K562 (cell line): ENCODE measurements around the gene ARL8A. TPM values are rescaled to one million over a fixed set of nuclear protein-coding genes. Genes with fewer than 3 reads are reported as not detected.

Source experiments
- AFF1 ChIP-seq, 2 experiments: fragments of 450-650 bp; IDR thresholded peaks; 2 replicates each; pipeline ENCODE4 v1.6.1; 2018; ENCODE audit warnings: mild to moderate bottlenecking in 2 of 2, low read depth in 1 of 2; ENCODE audit not compliant: partially characterized antibody in 2 of 2
- LCOR ChIP-seq: sonication (generic); formaldehyde crosslinking; IDR thresholded peaks from 2 replicates; pipeline ENCODE4 v1.8.0; 2022; ENCODE audit warnings: mild to moderate bottlenecking, missing genetic modification reagents
- MBD2 ChIP-seq: sonication (generic); IDR thresholded peaks from 2 replicates; pipeline ENCODE4 v1.6.1; 2016; ENCODE audit warnings: low read depth, borderline replicate concordance
- MCM2 ChIP-seq: fragments of 450-650 bp; IDR thresholded peaks from 2 replicates; pipeline ENCODE4 v1.6.1; 2017; ENCODE audit warnings: low read depth, mild to moderate bottlenecking
- MITF ChIP-seq: IDR thresholded peaks from 2 replicates; pipeline ENCODE4 v1.6.1; 2014; ENCODE audit warnings: antibody characterized with exemption
- MTA2 ChIP-seq: fragments of 450-650 bp; IDR thresholded peaks from 2 replicates; pipeline ENCODE4 v1.6.1; 2016; ENCODE audit warnings: low read depth
- NELFE ChIP-seq: IDR thresholded peaks from 2 replicates; pipeline ENCODE4 v1.6.1; 2011; ENCODE audit warnings: mild to moderate bottlenecking; ENCODE audit not compliant: insufficient read depth, insufficient read length
- NFE2L1 ChIP-seq: fragments of 450-650 bp; IDR thresholded peaks from 2 replicates; pipeline ENCODE4 v1.6.1; 2016; ENCODE audit warnings: missing genetic modification characterization, low read depth, mild to moderate bottlenecking, missing compliant biosample characterization, moderate library complexity, borderline replicate concordance
- POLR3G ChIP-seq: IDR thresholded peaks from 2 replicates; pipeline ENCODE4 v1.6.1; 2011; ENCODE audit not compliant: insufficient read length, insufficient replicate concordance; ENCODE audit errors: extremely low read depth
- PREB ChIP-seq: sonication (generic); formaldehyde crosslinking; IDR thresholded peaks from 2 replicates; pipeline ENCODE4 v1.8.1; 2023; ENCODE audit warnings: mild to moderate bottlenecking, missing genetic modification reagents
- RBM25 ChIP-seq: fragments of 200-400 bp; formaldehyde crosslinking; IDR thresholded peaks from 2 replicates; pipeline ENCODE4 v1.6.1; 2018; ENCODE audit warnings: low read length, low read depth, moderate library complexity; ENCODE audit not compliant: severe bottlenecking
- SIN3B ChIP-seq: fragments of 450-650 bp; IDR thresholded peaks from 2 replicates; pipeline ENCODE4 v1.6.1; 2017; ENCODE audit warnings: low read depth, mild to moderate bottlenecking, moderate library complexity
- STAG1 ChIP-seq: sonication (generic); formaldehyde crosslinking; IDR thresholded peaks from 2 replicates; pipeline ENCODE4 v1.5.0; 2020; ENCODE audit warnings: missing genetic modification reagents, borderline replicate concordance
- TBP ChIP-seq: optimal IDR thresholded peaks from 2 replicates; pipeline ENCODE3; 2011; ENCODE audit warnings: low read depth, low read length, improper control_type of control experiment
- TCF3 ChIP-seq: sonication (generic); formaldehyde crosslinking; IDR thresholded peaks from 2 replicates; pipeline ENCODE4 v1.4.0; 2020; ENCODE audit warnings: mild to moderate bottlenecking, missing genetic modification reagents
- TEAD1 ChIP-seq, 2 experiments: fragments of 450-650 bp in 1 of 2; sonication (generic) in 1 of 2; formaldehyde crosslinking; IDR thresholded peaks; 2 replicates each; pipeline versions ENCODE4 v1.4.0 to v1.8.0; 2020 to 2022; ENCODE audit warnings: mild to moderate bottlenecking in 2 of 2, missing genetic modification reagents in 1 of 2
- ZKSCAN8 ChIP-seq: fragments of 200-800 bp; sonication (Bioruptor generic); IDR thresholded peaks from 2 replicates; pipeline ENCODE4 v1.6.1; 2016; ENCODE audit warnings: missing genetic modification characterization, missing compliant biosample characterization
- ZNF282 ChIP-seq: sonication (generic); formaldehyde crosslinking; IDR thresholded peaks from 2 replicates; pipeline ENCODE4 v1.8.1; 2023; ENCODE audit warnings: missing genetic modification reagents
- ZNF57 ChIP-seq: fragments of 450-650 bp; formaldehyde crosslinking; IDR thresholded peaks from 2 replicates; pipeline ENCODE4 v1.4.0; 2020; ENCODE audit warnings: mild to moderate bottlenecking, moderate library complexity
- ZNF584 ChIP-seq: fragments of 200-800 bp; sonication (Bioruptor generic); IDR thresholded peaks from 2 replicates; pipeline ENCODE4 v1.6.1; 2016; ENCODE audit warnings: low read depth, mild to moderate bottlenecking, missing genetic modification characterization, missing compliant biosample characterization
- ZNF778 ChIP-seq: fragments of 450-650 bp; formaldehyde crosslinking; IDR thresholded peaks from 2 replicates; pipeline ENCODE4 v1.4.0; 2020; ENCODE audit warnings: mild to moderate bottlenecking, moderate library complexity
- ZZZ3 ChIP-seq: fragments of 450-650 bp; IDR thresholded peaks from 2 replicates; pipeline ENCODE4 v1.6.1; 2016; ENCODE audit warnings: antibody characterized with exemption, mild to moderate bottlenecking, moderate library complexity
- polyA plus RNA-seq, 8 experiments: library from polyadenylated mRNA; depleted of rRNA in 4 of 8; stranded (reverse) in 5 of 8; unstranded in 3 of 8; fragments of >200 nt; fragmentation: Nextera tagmentation in 2 of 8; fragmentation: Illumina TruSeq in 1 of 8; extraction: Ambion mirVana in 2 of 8; extraction: Trizol in 1 of 8; gene quantifications; 2 replicates each; pipeline versions ENCODE4 v1.2.1 to v1.2.3, GENCODE V29; 2011 to 2014; ENCODE audit warnings: inconsistent platforms in 1 of 8, missing spikeins in 1 of 8
- total RNA-seq, 7 experiments: library from RNA; depleted of rRNA in 6 of 7; stranded (reverse); fragments of >200 nt in 6 of 7; fragmentation: Illumina TruSeq in 2 of 7; extraction: Trizol in 2 of 7; gene quantifications; 2 replicates each; pipeline versions ENCODE4 v1.2.1 to v1.2.3, GENCODE V29; 2011 to 2021; ENCODE audit warnings: low replicate concordance in 1 of 7

The ARL8A gene
- total and polyA plus RNA-seq, 9 of the 15 experiments (the other 6 are each of a cell fraction or from before 2014, with no cell fraction given): 0.17 to 27.3 (median 15.6) TPM

DNA sequence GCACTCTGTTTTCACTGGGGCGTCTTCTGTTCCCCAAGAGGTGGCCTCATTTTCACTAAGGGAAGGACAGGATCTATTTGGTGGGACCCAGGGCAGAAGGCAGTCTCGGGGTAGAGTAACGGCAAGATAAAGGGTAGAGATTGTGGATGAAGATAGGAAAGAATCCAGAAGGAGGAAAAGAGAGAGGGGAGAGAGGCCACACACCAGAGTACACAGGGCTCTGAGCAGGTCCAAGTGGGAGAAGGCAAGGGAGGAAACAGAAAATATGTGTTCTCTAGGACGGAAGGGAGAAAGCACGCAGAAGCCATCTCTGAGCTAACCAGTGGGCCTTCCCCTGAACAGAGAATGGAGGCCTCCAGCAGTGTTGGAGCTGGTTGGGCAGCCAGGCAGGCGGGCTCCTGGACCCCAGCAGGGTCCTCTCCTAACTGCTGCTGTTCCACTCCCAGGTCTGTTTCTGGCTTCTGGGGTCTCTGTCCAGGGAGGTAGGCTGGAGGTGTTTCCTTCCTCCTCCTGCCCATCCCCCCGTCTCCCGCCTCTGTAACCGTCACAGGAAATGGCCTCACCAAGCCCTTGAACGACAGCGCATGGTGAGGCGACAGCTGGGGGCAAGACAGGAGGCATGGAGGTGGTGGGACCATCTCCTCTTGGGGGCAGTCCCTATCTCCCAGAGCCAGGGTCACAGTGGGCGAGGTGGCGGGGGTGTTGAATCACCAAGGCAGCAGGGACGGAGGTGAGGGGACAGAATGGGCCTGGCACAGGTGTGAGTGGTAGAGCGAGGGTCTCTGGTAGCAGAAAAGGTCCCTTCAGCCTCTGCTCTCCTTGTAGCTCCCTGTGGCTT is 15.2 kb upstream of the ARL8A start (continued):
- TF ChIP-seq TBP: peak; percentile 72
- TF ChIP-seq LCOR (CRISPR knock-in tag): peak; percentile 29
- no peak for TF ChIP-seq ZNF778 (CRISPR knock-in tag)
- TF ChIP-seq ZKSCAN8 (CRISPR knock-in tag): peak; percentile 65
- TF ChIP-seq ZNF282: no peak
- no peak for TF ChIP-seq AFF1 (IDR thresholded peaks at IDR 0.05; ENCODE audit: low read depth in 1 of 2, partially characterized antibody in 2 of 2)
- TF ChIP-seq NFE2L1 (tag): no peak
- TF ChIP-seq TCF3 (CRISPR knock-in tag): no peak
- TF ChIP-seq MCM2: no peak
- TF ChIP-seq RBM25: no peak
- TF ChIP-seq STAG1 (CRISPR knock-in tag): no peak
- no peak for TF ChIP-seq POLR3G
- TF ChIP-seq SIN3B: no peak
- TF ChIP-seq ZZZ3: no peak
- TF ChIP-seq MTA2: peak; percentile 47
- TF ChIP-seq ZNF57: no peak; the same call in 1 of the 2 replicates
- TF ChIP-seq ZNF584: peak; percentile 87
- no peak for TF ChIP-seq MITF
- no peak for TF ChIP-seq NELFE
- TF ChIP-seq PREB (CRISPR knock-in tag): no peak
- TF ChIP-seq MBD2: peak; percentile 64; the same call in 1 of the 2 replicates
- TF ChIP-seq TEAD1 (CRISPR knock-in tag; IDR thresholded peaks at IDR 0.05): 0 out of 4 replicates have a peak, but pooled peaks of 1 of the 2 experiments have one; percentile 76
